Measurements from ENCODE around the gene GFOD2. TPM values are rescaled to one million over a fixed set of nuclear protein-coding genes. Genes with fewer than 3 reads are reported as not detected.

Gene GFOD2
- total and polyA plus RNA-seq, 11 donors: 6.5 to 15.4 (median 9.8) TPM

GRCh38 chr16:67731071-67731752 lies 12.1 kb upstream of the GFOD2 start:
- intact Hi-C loops (cut with DNase I): no loop called here
- 89 to 94% (median 93%) methylated on average over 9 of the region's 9 CpGs for WGBS, 4 donors
- TF ChIP-seq CTCF (IDR thresholded peaks at IDR 0.05): no peak
- no peak for TF ChIP-seq POLR2A (IDR thresholded peaks at IDR 0.05)
- no peaks in the 10 kb centered on the region for H3K27me3 ChIP-seq
- H3K4me3 ChIP-seq: no peak overlapping the region
- H3K4me1 ChIP-seq: no peaks in the 10 kb centered on the region
- peaks cover 0 to 85% (median 68%) of the 10 kb centered on the region in 9 donors for H3K36me3 ChIP-seq
- DNase-seq: no peak
- no peaks in the 10 kb centered on the region for H3K9me3 ChIP-seq
- no peak for ATAC-seq
- H3K27ac ChIP-seq: no peak overlapping the region

- no peak overlapping the region for H3K4me3 ChIP-seq
- TF ChIP-seq CTCF (IDR thresholded peaks at IDR 0.05): no peak
- no peaks in the 10 kb centered on the region for H3K4me1 ChIP-seq
- DNase-seq: no peak
- intact Hi-C loops (cut with DNase I): no loop called here
- no peak for ATAC-seq
- peaks cover 0 to 94% (median 77%) of the 10 kb centered on the region in 9 donors for H3K36me3 ChIP-seq
- H3K27me3 ChIP-seq: no peaks in the 10 kb centered on the region
- H3K9me3 ChIP-seq: no peaks in the 10 kb centered on the region
- no peak overlapping the region for H3K27ac ChIP-seq
- 92 to 97% (median 95%) methylated on average over 3 to 6 of the region's 6 CpGs for WGBS, 4 donors
Observed at GRCh38 chr16:67730326-67730725, 11.2 kb upstream of the GFOD2 start.

GRCh38 chr16:67729636-67730248 lies 10.6 kb upstream of the GFOD2 start:
- ATAC-seq: no peak
- Histone ChIP-seq H3K27ac (no peak overlapping the region), H3K27me3 (no peaks in the 10 kb centered on the region), H3K36me3 (peaks cover 0 to 97% (median 83%) of the 10 kb centered on the region in 9 donors), H3K9me3 (no peaks in the 10 kb centered on the region), H3K4me1 (no peaks in the 10 kb centered on the region), H3K4me3 (no peak overlapping the region)
- 95 to 100% (median 97%) methylated on average over 9 to 14 of the region's 14 CpGs for WGBS, 4 donors
- intact Hi-C loops (cut with DNase I): loop anchor here in 2 of 10 donors (5.0 to 10.0 kb wide), 2 partner anchors 73 to 75 kb away; partner anchors contain the start of genes RANBP10 (in 1 of the 2) and TSNAXIP1 (in 1 of the 2)
- no peak for DNase-seq
- no peak for TF ChIP-seq CTCF (IDR thresholded peaks at IDR 0.05)
- TF ChIP-seq POLR2A (IDR thresholded peaks at IDR 0.05): no peak

Data from heart left ventricle (tissue), 16 donors.